AG10803 (cell line): Measurements from ENCODE around the gene RBM10.

Source experiments
- DNase-seq: peaks from one replicate; pipeline ENCODE4 v3.0.0; 2010; ENCODE audit warnings: low read depth
- H3K4me3 ChIP-seq: 2 replicates; pipeline ENCODE4 v1.5.1; 2011; ENCODE audit warnings: mild to moderate bottlenecking, low read length, control low read depth
- TF ChIP-seq, protein P1 (sequence below): conservative IDR thresholded peaks from 2 replicates; pipeline ENCODE4 v1.5.1; 2011; ENCODE audit warnings: mild to moderate bottlenecking, low read length, control low read depth, inconsistent platforms

Gene RBM10

GRCh38 chrX:47174846-47175587, 30.0 kb downstream of the RBM10 start:
- no peak for DNase-seq
- H3K4me3 ChIP-seq: no peak overlapping the region
- TF ChIP-seq, protein P1, sequence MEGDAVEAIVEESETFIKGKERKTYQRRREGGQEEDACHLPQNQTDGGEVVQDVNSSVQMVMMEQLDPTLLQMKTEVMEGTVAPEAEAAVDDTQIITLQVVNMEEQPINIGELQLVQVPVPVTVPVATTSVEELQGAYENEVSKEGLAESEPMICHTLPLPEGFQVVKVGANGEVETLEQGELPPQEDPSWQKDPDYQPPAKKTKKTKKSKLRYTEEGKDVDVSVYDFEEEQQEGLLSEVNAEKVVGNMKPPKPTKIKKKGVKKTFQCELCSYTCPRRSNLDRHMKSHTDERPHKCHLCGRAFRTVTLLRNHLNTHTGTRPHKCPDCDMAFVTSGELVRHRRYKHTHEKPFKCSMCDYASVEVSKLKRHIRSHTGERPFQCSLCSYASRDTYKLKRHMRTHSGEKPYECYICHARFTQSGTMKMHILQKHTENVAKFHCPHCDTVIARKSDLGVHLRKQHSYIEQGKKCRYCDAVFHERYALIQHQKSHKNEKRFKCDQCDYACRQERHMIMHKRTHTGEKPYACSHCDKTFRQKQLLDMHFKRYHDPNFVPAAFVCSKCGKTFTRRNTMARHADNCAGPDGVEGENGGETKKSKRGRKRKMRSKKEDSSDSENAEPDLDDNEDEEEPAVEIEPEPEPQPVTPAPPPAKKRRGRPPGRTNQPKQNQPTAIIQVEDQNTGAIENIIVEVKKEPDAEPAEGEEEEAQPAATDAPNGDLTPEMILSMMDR: no peak

DNA sequence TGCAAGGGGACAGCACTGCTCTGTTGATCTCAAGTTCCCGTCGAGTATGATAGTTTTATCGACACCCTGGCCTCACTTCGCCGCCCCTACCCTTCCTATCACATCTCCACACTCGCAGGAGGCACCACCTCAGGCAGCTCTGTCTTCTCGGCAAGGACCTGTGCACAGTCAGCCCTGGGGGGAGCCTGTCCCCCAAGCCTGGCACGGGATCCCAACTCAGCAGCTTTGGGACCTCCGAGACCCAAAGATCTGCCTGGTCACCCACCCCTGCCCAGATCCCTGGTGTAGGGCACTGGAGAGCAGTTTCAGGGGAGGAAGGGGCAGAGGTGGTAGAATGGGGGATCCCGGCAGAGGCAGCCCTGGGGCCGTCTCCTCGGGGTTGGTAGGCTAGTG, 30.6 kb downstream of the RBM10 start:
- no peak for DNase-seq
- TF ChIP-seq, protein P1: no peak
- no peak overlapping the region for H3K4me3 ChIP-seq

GRCh38 chrX:47176101-47176740, 31.2 kb downstream of the RBM10 start:
- TF ChIP-seq, protein P1: no peak
- H3K4me3 ChIP-seq: no peak overlapping the region
- no peak for DNase-seq

- TF ChIP-seq, protein P1: no peak
- H3K4me3 ChIP-seq: no peak overlapping the region
- no peak for DNase-seq
Observed at GRCh38 chrX:47177079-47177478, 32.1 kb downstream of the RBM10 start.

DNA sequence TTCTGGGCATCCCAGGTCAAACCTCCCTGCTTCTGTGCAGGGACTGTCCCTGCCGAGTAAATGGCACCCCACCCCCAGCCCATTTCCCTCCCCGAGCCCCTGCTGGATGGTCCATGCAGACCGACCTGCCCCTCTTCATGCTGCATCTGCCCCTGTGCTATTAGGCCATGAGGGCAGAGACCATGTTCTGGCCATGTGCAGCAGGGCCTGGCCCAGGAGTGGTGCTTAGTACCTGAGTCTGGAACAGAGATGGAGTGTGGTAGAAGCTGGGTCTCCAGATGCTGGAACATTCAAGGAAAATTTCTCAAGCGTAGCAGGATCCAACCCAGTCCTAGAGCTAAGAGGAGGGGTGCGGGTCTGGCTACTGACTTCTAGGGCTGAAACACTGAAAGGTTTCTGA, 33.3 kb downstream of the RBM10 start:
- no peak overlapping the region for H3K4me3 ChIP-seq
- no peak for DNase-seq
- TF ChIP-seq, protein P1: no peak

DNA sequence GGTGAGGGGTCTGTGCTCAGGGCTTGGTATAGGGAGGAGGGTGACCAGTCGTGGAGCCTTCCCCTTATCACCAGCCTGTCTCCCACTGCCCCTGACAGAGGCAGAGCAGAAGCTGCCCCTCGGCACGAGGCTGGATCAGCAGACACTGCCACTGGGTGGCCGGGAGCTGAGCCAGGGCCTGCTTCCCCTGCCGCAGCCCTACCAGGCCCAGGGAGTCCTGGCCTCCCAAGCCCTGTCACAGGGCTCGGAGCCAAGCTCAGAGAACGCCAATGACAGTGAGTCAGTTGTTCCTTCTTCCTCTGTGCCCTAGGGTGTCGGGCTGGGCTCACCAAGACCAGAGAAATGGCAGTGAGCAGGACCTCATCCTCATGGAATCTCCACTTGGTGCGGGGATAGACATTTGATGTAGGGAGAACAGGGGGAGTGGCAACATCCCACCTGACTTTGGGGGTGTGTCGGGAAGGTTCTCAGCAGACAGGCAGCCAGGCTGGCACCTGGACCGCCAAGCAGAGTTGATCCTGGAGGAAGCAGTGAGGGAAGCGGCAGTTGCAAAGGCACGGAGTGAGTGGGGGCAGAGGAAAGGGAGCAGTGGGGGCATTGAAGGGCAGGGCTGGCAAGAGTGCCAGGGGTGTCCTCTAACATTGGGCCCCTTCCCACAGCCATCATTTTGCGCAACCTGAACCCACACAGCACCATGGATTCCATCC, 34.4 kb downstream of the RBM10 start:
- TF ChIP-seq, protein P1: 0 out of 2 replicates have a peak, but pooled peaks have one; percentile 4
- H3K4me3 ChIP-seq: no peak overlapping the region
- peak; percentile 60 for DNase-seq
